ENCODE data around the gene SPATS2.

SPATS2 gene

GRCh38 chr12:49562233-49562632, 195.0 kb downstream of the SPATS2 start:
- TF ChIP-seq REST (IDR thresholded peaks at IDR 0.05; ENCODE audit: low read depth), result no peak
- TF ChIP-seq NFIC (IDR thresholded peaks at IDR 0.05), result no peak
- TF ChIP-seq TEAD4 (IDR thresholded peaks at IDR 0.05), result no peak
- no peak for TF ChIP-seq YY1 (IDR thresholded peaks at IDR 0.05; ENCODE audit: low read depth)

- TF ChIP-seq TAF1 (IDR thresholded peaks at IDR 0.05; ENCODE audit: low read depth) (no peak), USF1 (IDR thresholded peaks at IDR 0.05) (no peak), TEAD4 (IDR thresholded peaks at IDR 0.05) (no peak), CREB1 (IDR thresholded peaks at IDR 0.05; ENCODE audit: low read depth) (no peak), REST (IDR thresholded peaks at IDR 0.05; ENCODE audit: low read depth) (no peak), EGR1 (IDR thresholded peaks at IDR 0.05) (no peak), MAX (IDR thresholded peaks at IDR 0.05) (no peak), YY1 (IDR thresholded peaks at IDR 0.05; ENCODE audit: low read depth) (no peak), TCF12 (IDR thresholded peaks at IDR 0.05; ENCODE audit: low read depth) (no peak), RAD21 (IDR thresholded peaks at IDR 0.05; ENCODE audit: low read depth) (no peak), NFIC (IDR thresholded peaks at IDR 0.05) (no peak), CEBPB (IDR thresholded peaks at IDR 0.05) (no peak), ZBTB7A (IDR thresholded peaks at IDR 0.05; ENCODE audit: low read depth) (no peak), FOXM1 (IDR thresholded peaks at IDR 0.05; ENCODE audit: borderline replicate concordance, low read depth) (no peak), EP300 (IDR thresholded peaks at IDR 0.05; ENCODE audit: borderline replicate concordance) (no peak)
Observed at GRCh38 chr12:49562831-49563230, 195.6 kb downstream of the SPATS2 start.

GRCh38 chr12:49563951-49564685, 196.9 kb downstream of the SPATS2 start:
- TF ChIP-seq REST (IDR thresholded peaks at IDR 0.05; ENCODE audit: low read depth) (no peak), MAX (IDR thresholded peaks at IDR 0.05) (no peak), NFIC (IDR thresholded peaks at IDR 0.05) (no peak), USF1 (IDR thresholded peaks at IDR 0.05) (no peak), ZBTB7A (IDR thresholded peaks at IDR 0.05; ENCODE audit: low read depth) (no peak), YY1 (IDR thresholded peaks at IDR 0.05; ENCODE audit: low read depth) (no peak), EP300 (IDR thresholded peaks at IDR 0.05; ENCODE audit: borderline replicate concordance) (no peak), TAF1 (IDR thresholded peaks at IDR 0.05; ENCODE audit: low read depth) (no peak), RAD21 (IDR thresholded peaks at IDR 0.05; ENCODE audit: low read depth) (no peak), EGR1 (IDR thresholded peaks at IDR 0.05) (no peak), TCF12 (IDR thresholded peaks at IDR 0.05; ENCODE audit: low read depth) (no peak), CREB1 (IDR thresholded peaks at IDR 0.05; ENCODE audit: low read depth) (no peak), TEAD4 (IDR thresholded peaks at IDR 0.05) (no peak), CEBPB (IDR thresholded peaks at IDR 0.05) (no peak), FOXM1 (IDR thresholded peaks at IDR 0.05; ENCODE audit: borderline replicate concordance, low read depth) (no peak)

GRCh38 chr12:49564686-49565405, 197.6 kb downstream of the SPATS2 start:
- no peak for TF ChIP-seq FOXM1 (IDR thresholded peaks at IDR 0.05; ENCODE audit: borderline replicate concordance, low read depth)
- no peak for TF ChIP-seq CREB1 (IDR thresholded peaks at IDR 0.05; ENCODE audit: low read depth)
- no peak for TF ChIP-seq TEAD4 (IDR thresholded peaks at IDR 0.05)
- TF ChIP-seq EP300 (IDR thresholded peaks at IDR 0.05; ENCODE audit: borderline replicate concordance), result no peak
- no peak for TF ChIP-seq YY1 (IDR thresholded peaks at IDR 0.05; ENCODE audit: low read depth)

All from Ishikawa (cell line).